Osteocyte (in vitro differentiated cells): ENCODE results near the gene FFAR1. TPM values are rescaled to one million over a fixed set of nuclear protein-coding genes. Genes with fewer than 3 reads are reported as not detected.

Source experiments
- DNase-seq: peaks from one replicate; pipeline ENCODE4 v3.0.0; 2021; ENCODE audit warnings: mixed read lengths; ENCODE audit not compliant: unreplicated experiment; ENCODE audit errors: extremely low spot score
- H3K27ac Mint-ChIP-seq: one replicate; pipeline ENCODE4 v1.8.0; 2021; ENCODE audit warnings: mild to moderate bottlenecking, mixed read lengths; ENCODE audit not compliant: unreplicated experiment
- H3K27me3 Mint-ChIP-seq: one replicate; pipeline ENCODE4 v1.8.0; 2021; ENCODE audit warnings: mixed read lengths; ENCODE audit not compliant: unreplicated experiment
- H3K36me3 Mint-ChIP-seq: one replicate; pipeline ENCODE4 v1.8.0; 2021; ENCODE audit warnings: mixed read lengths; ENCODE audit not compliant: unreplicated experiment
- H3K4me1 Mint-ChIP-seq: one replicate; pipeline ENCODE4 v1.8.0; 2021; ENCODE audit warnings: mixed read lengths; ENCODE audit not compliant: unreplicated experiment
- H3K4me3 Mint-ChIP-seq: one replicate; pipeline ENCODE4 v1.8.0; 2021; ENCODE audit warnings: mild to moderate bottlenecking, moderate library complexity, mixed read lengths; ENCODE audit not compliant: unreplicated experiment
- H3K9me3 Mint-ChIP-seq: one replicate; pipeline ENCODE4 v1.8.0; 2021; ENCODE audit warnings: mixed read lengths; ENCODE audit not compliant: unreplicated experiment
- CTCF ChIP-seq: fragments of 200-600 bp; sonication (generic); IDR thresholded peaks from 2 replicates; pipeline ENCODE4 v1.5.0; 2021; ENCODE audit warnings: antibody characterized with exemption, mild to moderate bottlenecking, moderate library complexity
- total RNA-seq: library from RNA; stranded (reverse); gene quantifications from 2 replicates; pipeline ENCODE4 v1.2.1, GENCODE V29; 2021

FFAR1 gene
- total RNA-seq, 1 donor from 2014 or later: not detected

GRCh38 chr19:35330475-35330874 is 17.2 kb upstream of the FFAR1 start:
- H3K36me3 Mint-ChIP-seq: no peaks in the 10 kb centered on the region
- no peaks in the 10 kb centered on the region for H3K9me3 Mint-ChIP-seq
- no peak for DNase-seq
- TF ChIP-seq CTCF: no peak
- no peak overlapping the region for H3K4me3 Mint-ChIP-seq
- no peak overlapping the region for H3K27ac Mint-ChIP-seq
- H3K4me1 Mint-ChIP-seq: no peaks in the 10 kb centered on the region
- peaks cover 29% of the 10 kb centered on the region for H3K27me3 Mint-ChIP-seq

- no peak overlapping the region for H3K4me3 Mint-ChIP-seq
- DNase-seq: no peak
- no peaks in the 10 kb centered on the region for H3K4me1 Mint-ChIP-seq
- no peak for TF ChIP-seq CTCF
- peaks cover 25% of the 10 kb centered on the region for H3K27me3 Mint-ChIP-seq
- no peak overlapping the region for H3K27ac Mint-ChIP-seq
- no peaks in the 10 kb centered on the region for H3K9me3 Mint-ChIP-seq
- H3K36me3 Mint-ChIP-seq: no peaks in the 10 kb centered on the region
Observed at GRCh38 chr19:35331551-35332214, 16.0 kb upstream of the FFAR1 start.

- H3K27me3 Mint-ChIP-seq: peaks cover 16% of the 10 kb centered on the region
- no peaks in the 10 kb centered on the region for H3K36me3 Mint-ChIP-seq
- TF ChIP-seq CTCF: no peak
- no peak for DNase-seq
- H3K27ac Mint-ChIP-seq: no peak overlapping the region
- no peaks in the 10 kb centered on the region for H3K9me3 Mint-ChIP-seq
- no peaks in the 10 kb centered on the region for H3K4me1 Mint-ChIP-seq
- H3K4me3 Mint-ChIP-seq: no peak overlapping the region
Observed at GRCh38 chr19:35332817-35333216, 14.9 kb upstream of the FFAR1 start.

GRCh38 chr19:35334144-35334753 is 13.5 kb upstream of the FFAR1 start:
- TF ChIP-seq CTCF: no peak
- no peak overlapping the region for H3K27ac Mint-ChIP-seq
- H3K4me3 Mint-ChIP-seq: no peak overlapping the region
- H3K4me1 Mint-ChIP-seq: no peaks in the 10 kb centered on the region
- H3K9me3 Mint-ChIP-seq: no peaks in the 10 kb centered on the region
- peaks cover 15% of the 10 kb centered on the region for H3K27me3 Mint-ChIP-seq
- H3K36me3 Mint-ChIP-seq: no peaks in the 10 kb centered on the region
- no peak for DNase-seq

GRCh38 chr19:35336166-35336955 is 11.3 kb upstream of the FFAR1 start:
- Mint-ChIP-seq H3K36me3 (no peaks in the 10 kb centered on the region), H3K4me3 (no peak overlapping the region), H3K9me3 (no peaks in the 10 kb centered on the region), H3K27ac (no peak overlapping the region), H3K4me1 (no peaks in the 10 kb centered on the region), H3K27me3 (peaks cover 12% of the 10 kb centered on the region)
- TF ChIP-seq CTCF: no peak
- DNase-seq: no peak
